GM18519 (cell line): ENCODE measurements around the gene IRAK2.

Experiments used
- ATAC-seq: cut with Tn5 transposase; IDR thresholded peaks from one replicate; pipeline ENCODE4 v1.9.1; 2021; ENCODE audit warnings: mild to moderate bottlenecking, moderate library complexity; ENCODE audit not compliant: unreplicated experiment, low FRiP score

IRAK2 gene

GRCh38 chr3:10279384-10280176 lies 114.9 kb downstream of the IRAK2 start:
- no peak for ATAC-seq

GRCh38 chr3:10280177-10280529 lies 115.4 kb downstream of the IRAK2 start:
- ATAC-seq, result no peak

GRCh38 chr3:10280571-10280970 lies 115.9 kb downstream of the IRAK2 start:
- no peak for ATAC-seq

GRCh38 chr3:10281951-10282350 lies 117.2 kb downstream of the IRAK2 start:
- ATAC-seq, result no peak

- ATAC-seq, result no peak
Measured at GRCh38 chr3:10283638-10284037, 118.9 kb downstream of the IRAK2 start.

- ATAC-seq, result no peak
Measured at GRCh38 chr3:10284496-10284895, 119.8 kb downstream of the IRAK2 start.

- ATAC-seq, result no peak
Measured at GRCh38 chr3:10285272-10286132, 120.8 kb downstream of the IRAK2 start.

GRCh38 chr3:10286133-10286524 lies 121.4 kb downstream of the IRAK2 start:
- ATAC-seq, result no peak

- no peak for ATAC-seq
Measured at GRCh38 chr3:10286596-10287295, 122.0 kb downstream of the IRAK2 start.

- ATAC-seq, result no peak
Measured at GRCh38 chr3:10287936-10288574, 123.3 kb downstream of the IRAK2 start.

- ATAC-seq, result no peak
Measured at GRCh38 chr3:10288575-10288960, 123.8 kb downstream of the IRAK2 start.

GRCh38 chr3:10289077-10289476 lies 124.4 kb downstream of the IRAK2 start:
- no peak for ATAC-seq

GRCh38 chr3:10289787-10290355 lies 125.2 kb downstream of the IRAK2 start:
- no peak for ATAC-seq

- ATAC-seq, result no peak
Measured at GRCh38 chr3:10290481-10291176, 125.9 kb downstream of the IRAK2 start.

GRCh38 chr3:10291641-10292040 lies 126.9 kb downstream of the IRAK2 start:
- ATAC-seq, result no peak

- ATAC-seq, result no peak
Measured at GRCh38 chr3:10292505-10293419, 128.0 kb downstream of the IRAK2 start, which contains the start of gene GHRL. GHRL (minus strand) TSS chr3:10292947; CDS start chr3:10290180, 2,767 bp downstream.
